NT2/D1 (cell line): ENCODE results near the gene SLC22A15.

ENCODE experiments used
- YY1 ChIP-seq: IDR thresholded peaks from 2 replicates; pipeline ENCODE4 v1.6.1; 2011; ENCODE audit not compliant: insufficient read length, insufficient read depth
- ZNF274 ChIP-seq: IDR thresholded peaks from 2 replicates; pipeline ENCODE4 v1.6.1; 2011; ENCODE audit warnings: mild to moderate bottlenecking, low read depth, low read length

DNA sequence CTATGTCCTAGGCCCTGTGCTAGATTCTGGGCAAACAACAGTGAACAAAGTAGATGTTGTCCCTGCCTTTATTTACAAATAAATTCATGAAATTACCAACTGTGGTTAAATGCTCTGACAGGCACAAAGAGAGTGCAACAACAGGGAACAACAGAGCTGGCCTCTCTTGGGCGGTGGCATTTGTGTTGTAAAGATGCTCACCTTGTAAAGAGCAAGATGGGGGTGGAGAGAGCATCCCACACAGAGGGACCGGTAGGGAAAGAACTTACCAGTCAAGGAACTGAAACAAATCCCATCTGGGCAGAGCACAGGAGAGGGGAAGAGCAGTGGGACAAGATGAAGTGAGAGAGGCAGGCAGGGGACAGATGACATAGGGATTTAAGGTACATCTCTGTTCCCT lies 21.6 kb upstream of the SLC22A15 start:
- TF ChIP-seq ZNF274 (no peak), YY1 (no peak)
